Measurements from ENCODE around the gene UBE2J2. TPM values are rescaled to one million over a fixed set of nuclear protein-coding genes. Genes with fewer than 3 reads are reported as not detected.

UBE2J2 gene
- total RNA-seq, 2 donors from 2014 or later, result 23.6 to 39.2 TPM

DNA sequence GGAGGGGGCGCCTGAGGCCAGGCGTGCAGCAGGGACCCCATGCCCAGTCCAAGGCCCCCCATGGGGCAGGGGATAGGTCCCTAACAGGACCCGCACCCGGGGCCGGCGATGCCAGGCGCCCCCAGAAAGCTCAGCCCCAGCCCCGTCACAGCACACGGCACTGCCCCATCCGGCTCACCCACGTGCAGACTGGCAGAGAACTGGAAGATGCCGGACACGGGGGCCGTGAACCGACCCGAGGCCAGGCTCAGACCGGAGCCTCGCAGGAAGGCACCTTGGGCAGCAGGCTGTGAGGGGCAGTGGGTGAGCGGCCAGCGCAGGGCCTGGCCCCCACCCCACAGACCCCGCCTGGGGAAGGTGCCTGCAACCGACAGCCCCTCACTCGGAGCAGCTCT, 30.4 kb downstream of the UBE2J2 start:
- H3K27me3 ChIP-seq, result no peaks in the 10 kb centered on the region
- no peaks in the 10 kb centered on the region for H3K4me1 ChIP-seq
- ATAC-seq, result no peak
- H3K36me3 ChIP-seq (replicated peaks in 1 of 2; ENCODE audit: insufficient read depth in 1 of 2, low read depth in 2 of 2), result no peaks in the 10 kb centered on the region
- H3K4me3 ChIP-seq, result no peak overlapping the region
- 91% methylated on average over 23 of the region's 23 CpGs; no CpG with 5 or more reads in 1 of the 2 donors for WGBS, 2 donors
- intact Hi-C loops (cut with DNase I), result no loop called here
- no peaks in the 10 kb centered on the region for H3K9me3 ChIP-seq
- no peak overlapping the region for H3K27ac ChIP-seq
- TF ChIP-seq, protein P1, sequence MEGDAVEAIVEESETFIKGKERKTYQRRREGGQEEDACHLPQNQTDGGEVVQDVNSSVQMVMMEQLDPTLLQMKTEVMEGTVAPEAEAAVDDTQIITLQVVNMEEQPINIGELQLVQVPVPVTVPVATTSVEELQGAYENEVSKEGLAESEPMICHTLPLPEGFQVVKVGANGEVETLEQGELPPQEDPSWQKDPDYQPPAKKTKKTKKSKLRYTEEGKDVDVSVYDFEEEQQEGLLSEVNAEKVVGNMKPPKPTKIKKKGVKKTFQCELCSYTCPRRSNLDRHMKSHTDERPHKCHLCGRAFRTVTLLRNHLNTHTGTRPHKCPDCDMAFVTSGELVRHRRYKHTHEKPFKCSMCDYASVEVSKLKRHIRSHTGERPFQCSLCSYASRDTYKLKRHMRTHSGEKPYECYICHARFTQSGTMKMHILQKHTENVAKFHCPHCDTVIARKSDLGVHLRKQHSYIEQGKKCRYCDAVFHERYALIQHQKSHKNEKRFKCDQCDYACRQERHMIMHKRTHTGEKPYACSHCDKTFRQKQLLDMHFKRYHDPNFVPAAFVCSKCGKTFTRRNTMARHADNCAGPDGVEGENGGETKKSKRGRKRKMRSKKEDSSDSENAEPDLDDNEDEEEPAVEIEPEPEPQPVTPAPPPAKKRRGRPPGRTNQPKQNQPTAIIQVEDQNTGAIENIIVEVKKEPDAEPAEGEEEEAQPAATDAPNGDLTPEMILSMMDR (IDR thresholded peaks at IDR 0.05), result no peak
- TF ChIP-seq POLR2A (IDR thresholded peaks at IDR 0.05), result no peak
- DNase-seq, result no peak

DNA sequence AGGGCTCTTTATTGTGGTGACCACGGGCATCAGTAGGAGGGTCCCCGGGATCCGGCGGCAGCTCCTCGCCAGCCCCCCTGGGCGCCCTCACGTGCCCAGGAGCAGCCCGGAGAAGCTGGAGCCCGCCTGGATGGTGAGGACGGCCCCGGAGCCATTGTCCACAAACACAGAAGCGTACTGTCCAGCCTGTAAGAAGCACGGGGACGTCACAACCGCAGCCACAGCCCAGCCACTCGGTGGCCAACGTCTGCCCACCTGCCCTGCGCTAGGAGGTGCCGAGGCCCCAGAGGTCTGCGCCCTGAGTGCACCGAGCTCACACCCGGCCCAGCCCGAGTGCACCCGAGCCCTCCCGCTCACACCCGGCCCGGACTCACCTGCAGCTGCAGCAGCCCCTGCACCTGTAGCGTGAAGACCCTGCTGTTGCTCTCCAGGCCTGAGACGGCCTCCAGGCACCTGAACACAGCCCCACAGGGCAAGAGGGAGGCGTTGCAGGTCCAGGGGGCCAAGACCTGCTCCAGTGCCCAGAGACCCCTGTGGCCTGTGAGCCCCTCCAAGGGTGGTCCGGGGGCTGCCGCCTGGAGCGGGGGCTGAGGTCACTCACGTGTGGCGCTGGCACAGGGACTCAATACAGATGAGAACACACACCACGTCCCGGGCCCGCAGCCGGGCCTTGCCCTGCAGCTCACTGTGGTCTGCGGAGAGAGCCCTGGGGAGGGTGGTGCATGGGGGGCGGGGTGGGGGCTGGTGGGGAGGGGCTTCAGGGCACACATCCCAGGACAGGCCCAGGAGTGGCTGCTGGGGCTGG, 31.0 kb downstream of the UBE2J2 start:
- no peak overlapping the region for H3K27ac ChIP-seq
- H3K4me3 ChIP-seq, result no peak overlapping the region
- DNase-seq (no peak), ATAC-seq (no peak)
- H3K4me1 ChIP-seq, result peaks cover 4% of the 10 kb centered on the region
- TF ChIP-seq, protein P1 (IDR thresholded peaks at IDR 0.05), result no peak
- TF ChIP-seq POLR2A (IDR thresholded peaks at IDR 0.05), result no peak
- H3K9me3 ChIP-seq, result no peaks in the 10 kb centered on the region
- H3K36me3 ChIP-seq (replicated peaks in 1 of 2; ENCODE audit: insufficient read depth in 1 of 2, low read depth in 2 of 2), result no peaks in the 10 kb centered on the region
- no peaks in the 10 kb centered on the region for H3K27me3 ChIP-seq
- intact Hi-C loops (cut with DNase I), result no loop called here
- 88% methylated on average over 30 of the region's 41 CpGs; no CpG with 5 or more reads in 1 of the 2 donors for WGBS, 2 donors

DNA sequence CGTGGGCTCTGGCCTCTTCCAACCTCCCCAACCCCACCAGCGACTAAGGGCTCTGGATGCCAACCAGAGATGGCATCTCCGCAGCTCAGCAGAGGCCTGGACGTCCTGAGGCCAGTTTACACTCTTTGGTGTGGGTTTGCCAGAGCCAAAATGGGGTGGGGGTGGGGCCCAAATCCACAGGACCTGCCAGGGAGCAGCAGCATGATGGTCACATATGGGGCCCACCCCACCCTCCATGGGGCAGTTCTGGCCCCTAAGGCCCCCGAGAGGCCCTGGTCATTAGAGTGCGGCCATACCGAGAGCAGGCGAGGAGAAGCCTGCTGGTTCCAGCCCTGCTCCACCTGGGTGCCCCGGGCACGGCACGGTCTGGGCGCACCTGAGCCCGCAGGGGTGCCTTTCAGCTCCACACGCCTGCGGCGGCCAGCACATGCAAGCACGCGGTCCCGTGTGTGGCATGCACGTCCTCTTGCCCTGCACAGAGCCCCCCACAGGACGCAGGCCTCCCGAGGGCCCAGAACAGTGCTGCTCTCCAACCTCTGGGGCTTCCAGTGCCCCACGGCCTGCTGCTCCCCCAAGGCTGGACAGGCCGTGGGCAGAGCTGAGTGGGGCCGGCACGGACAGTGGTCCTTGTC, 31.9 kb downstream of the UBE2J2 start:
- no peaks in the 10 kb centered on the region for H3K9me3 ChIP-seq
- H3K36me3 ChIP-seq (replicated peaks in 1 of 2; ENCODE audit: insufficient read depth in 1 of 2, low read depth in 2 of 2), result no peaks in the 10 kb centered on the region
- peaks cover 13% of the 10 kb centered on the region for H3K4me1 ChIP-seq
- no peak overlapping the region for H3K27ac ChIP-seq
- H3K27me3 ChIP-seq, result peaks cover 0 to 4% of the 10 kb centered on the region in 2 donors
- 89% methylated on average over 25 of the region's 26 CpGs; no CpG with 5 or more reads in 1 of the 2 donors for WGBS, 2 donors
- no peak overlapping the region for H3K4me3 ChIP-seq
- intact Hi-C loops (cut with DNase I), result no loop called here
- DNase-seq (no peak), ATAC-seq (no peak)
- TF ChIP-seq, protein P1 (IDR thresholded peaks at IDR 0.05), result no peak
- TF ChIP-seq POLR2A (IDR thresholded peaks at IDR 0.05), result no peak

DNA sequence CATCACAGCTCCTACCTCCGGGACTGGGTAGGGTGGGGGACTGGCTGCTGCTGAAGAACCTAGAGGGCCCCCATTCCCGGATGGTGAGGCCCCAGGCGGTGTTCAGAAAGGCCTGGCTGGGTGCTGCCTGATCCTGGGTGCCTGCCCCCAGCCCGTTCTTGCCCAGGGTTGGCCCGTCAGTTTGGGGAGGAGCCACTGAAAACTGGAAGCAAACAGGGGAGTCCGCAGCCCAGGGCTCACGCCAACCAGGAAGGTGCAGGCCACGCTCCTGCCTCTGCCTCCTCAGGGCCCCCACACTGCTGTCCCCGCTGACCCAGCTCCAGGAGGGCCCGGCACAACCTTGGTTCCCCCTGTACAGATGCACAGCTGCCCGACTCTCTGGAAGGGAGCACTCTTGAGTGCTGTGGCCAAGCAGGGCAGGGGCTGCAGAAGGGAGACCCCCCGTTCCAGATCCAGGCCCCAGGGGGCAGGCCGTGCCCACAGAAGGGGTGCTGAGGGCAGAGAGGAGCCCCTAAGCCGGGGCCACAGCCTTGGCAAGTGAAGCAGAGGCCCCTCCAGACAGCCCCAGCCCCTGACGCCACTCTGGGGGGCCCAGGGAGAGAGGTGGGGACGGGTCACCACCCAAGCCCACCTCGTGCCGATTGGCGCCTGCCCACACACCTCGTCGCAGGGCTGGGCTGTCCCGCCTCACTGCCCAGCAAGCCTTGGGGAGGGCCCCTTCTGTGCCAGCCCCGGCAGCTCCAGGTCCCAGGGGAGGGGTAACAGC, 32.6 kb downstream of the UBE2J2 start:
- H3K27me3 ChIP-seq, result peaks cover 0 to 5% of the 10 kb centered on the region in 2 donors
- TF ChIP-seq, protein P1 (IDR thresholded peaks at IDR 0.05), result no peak
- TF ChIP-seq POLR2A (IDR thresholded peaks at IDR 0.05), result no peak
- no peaks in the 10 kb centered on the region for H3K36me3 ChIP-seq (replicated peaks in 1 of 2; ENCODE audit: insufficient read depth in 1 of 2, low read depth in 2 of 2)
- 19 to 65% methylated on average over 2 to 21 of the region's 23 CpGs for WGBS, 2 donors
- no peak for DNase-seq
- no peak overlapping the region for H3K4me3 ChIP-seq
- no peak for ATAC-seq
- no peak overlapping the region for H3K27ac ChIP-seq
- peaks cover 13% of the 10 kb centered on the region for H3K4me1 ChIP-seq
- H3K9me3 ChIP-seq, result no peaks in the 10 kb centered on the region
- intact Hi-C loops (cut with DNase I), result no loop called here

All from body of pancreas (tissue), 4 donors.